Liver (tissue), 9 donors: ENCODE results near the gene ARF5. TPM values are rescaled to one million over a fixed set of nuclear protein-coding genes. Genes with fewer than 3 reads are reported as not detected.

ENCODE experiments used
- DNase-seq: peaks from one replicate; pipeline ENCODE4 v3.0.0-alpha.2; 2017; ENCODE audit warnings: low spot score
- H3K27ac ChIP-seq, 2 donors: one replicate each; pipeline ENCODE4 v1.7.0; 2013; ENCODE audit warnings: inconsistent platforms in 2 of 2, low read length in 2 of 2, control low read depth in 1 of 2, low read depth in 1 of 2, mild to moderate bottlenecking in 1 of 2
- H3K27me3 ChIP-seq, 4 donors: one replicate each; pipeline versions ENCODE4 v1.6.1 to v1.7.0; 2013; ENCODE audit warnings: low read length in 3 of 4, inconsistent platforms in 1 of 4, mild to moderate bottlenecking in 1 of 4, moderate library complexity in 1 of 4; ENCODE audit not compliant: control insufficient read depth in 4 of 4, insufficient read depth in 4 of 4
- H3K36me3 ChIP-seq, 4 donors: one replicate each; pipeline versions ENCODE4 v1.6.1 to v1.7.0; 2013; ENCODE audit warnings: low read length in 3 of 4, mild to moderate bottlenecking in 3 of 4, low read depth in 1 of 4, moderate library complexity in 1 of 4; ENCODE audit not compliant: control insufficient read depth in 4 of 4, insufficient read depth in 3 of 4
- H3K4me1 ChIP-seq, 4 donors: one replicate each; pipeline versions ENCODE4 v1.6.1 to v1.7.0; 2013; ENCODE audit warnings: low read length in 3 of 4, mild to moderate bottlenecking in 3 of 4, moderate library complexity in 1 of 4; ENCODE audit not compliant: control insufficient read depth in 4 of 4, insufficient read depth in 4 of 4
- H3K4me3 ChIP-seq, 3 donors: one replicate each; pipeline versions ENCODE4 v1.6.1 to v1.7.0; 2013; ENCODE audit warnings: low read length in 3 of 3, control low read depth in 1 of 3, low read depth in 1 of 3, mild to moderate bottlenecking in 1 of 3
- H3K9ac ChIP-seq, 2 donors: one replicate each; pipeline ENCODE4 v1.7.0; 2013; ENCODE audit warnings: low read length in 2 of 2, mild to moderate bottlenecking in 2 of 2, moderate library complexity in 2 of 2, control low read depth in 1 of 2, low read depth in 1 of 2
- H3K9me3 ChIP-seq, 4 donors: one replicate each; pipeline versions ENCODE4 v1.6.1 to v1.7.0; 2013; ENCODE audit warnings: low read length in 3 of 4; ENCODE audit not compliant: control insufficient read depth in 4 of 4
- EGR1 ChIP-seq, 2 donors: IDR thresholded peaks; 2 replicates each; pipeline ENCODE4 v1.6.1; 2016 to 2018; ENCODE audit warnings: antibody characterized with exemption in 2 of 2, low read depth in 2 of 2
- FOXA1 ChIP-seq: IDR thresholded peaks from 2 replicates; pipeline ENCODE4 v1.6.1; 2016; ENCODE audit warnings: antibody characterized with exemption
- FOXA2 ChIP-seq: IDR thresholded peaks from 2 replicates; pipeline ENCODE4 v1.6.1; 2016; ENCODE audit warnings: antibody characterized with exemption
- GABPA ChIP-seq, 2 donors: IDR thresholded peaks in 1 of 2; conservative IDR thresholded peaks in 1 of 2; 2 replicates each; pipeline ENCODE4 v1.6.1; 2016; ENCODE audit warnings: antibody characterized with exemption in 2 of 2, mild to moderate bottlenecking in 1 of 2, moderate library complexity in 1 of 2
- HNF4A ChIP-seq, 2 donors: conservative IDR thresholded peaks; 2 replicates each; pipeline ENCODE4 v1.6.1; 2016; ENCODE audit warnings: antibody characterized with exemption in 2 of 2, mild to moderate bottlenecking in 2 of 2
- HNF4G ChIP-seq: IDR thresholded peaks from 2 replicates; pipeline ENCODE4 v1.6.1; 2016; ENCODE audit warnings: antibody characterized with exemption
- JUND ChIP-seq, 2 donors: IDR thresholded peaks; 2 replicates each; pipeline ENCODE4 v1.6.1; 2016; ENCODE audit warnings: antibody characterized with exemption in 2 of 2
- NR2F2 ChIP-seq: IDR thresholded peaks from 2 replicates; pipeline ENCODE4 v1.6.1; 2016; ENCODE audit warnings: antibody characterized with exemption
- RAD21 ChIP-seq, 2 donors: IDR thresholded peaks; 2 replicates each; pipeline ENCODE4 v1.6.1; 2016; ENCODE audit warnings: antibody characterized with exemption in 2 of 2, mild to moderate bottlenecking in 2 of 2
- RXRA ChIP-seq, 2 donors: IDR thresholded peaks; 2 replicates each; pipeline ENCODE4 v1.6.1; 2017 to 2018; ENCODE audit warnings: antibody characterized with exemption in 2 of 2, mild to moderate bottlenecking in 1 of 2
- SP1 ChIP-seq: IDR thresholded peaks from 2 replicates; pipeline ENCODE4 v1.6.1; 2018; ENCODE audit warnings: antibody characterized with exemption, mild to moderate bottlenecking
- TAF1 ChIP-seq: conservative IDR thresholded peaks from 2 replicates; pipeline ENCODE4 v1.6.1; 2016; ENCODE audit warnings: antibody characterized with exemption, mild to moderate bottlenecking
- YY1 ChIP-seq: IDR thresholded peaks from 2 replicates; pipeline ENCODE4 v1.6.1; 2016; ENCODE audit warnings: antibody characterized with exemption, mild to moderate bottlenecking
- WGBS: extraction: QIAGEN DNeasy Blood & Tissue Kit; methylation state at CpG from one replicate; pipeline ENCODE4 v1.1.7; 2013; 5-methylcytosine and 5-hydroxymethylcytosine counted together
- polyA plus RNA-seq, 2 donors: library from polyadenylated mRNA; stranded (reverse) in 1 of 2; unstranded in 1 of 2; fragments of 200-250 nt in 1 of 2; fragments of >200 nt in 1 of 2; fragmentation: Nextera tagmentation in 1 of 2; extraction: Ambion mirVana in 1 of 2; gene quantifications; one replicate each; pipeline versions ENCODE4 v1.2.1 to v1.2.3, GENCODE V29; 2013 to 2015
- total RNA-seq, 2 donors: library from RNA; depleted of rRNA; stranded (reverse); fragments of >200 nt; gene quantifications; one replicate each; pipeline ENCODE4 v1.2.3, GENCODE V29; 2014
- TF ChIP-seq, protein P1 (sequence below): fragments of 150-350 bp; IDR thresholded peaks from 2 replicates; pipeline ENCODE4 v1.5.1; 2017; ENCODE audit warnings: improper control_type of control experiment, low read depth, low read length; ENCODE audit not compliant: missing input control
- TF ChIP-seq, protein P2 (sequence below): IDR thresholded peaks from 2 replicates; pipeline ENCODE4 v1.6.1; 2016; ENCODE audit warnings: antibody characterized with exemption
- TF ChIP-seq, protein P3 (sequence below): IDR thresholded peaks from 2 replicates; pipeline ENCODE4 v1.6.1; 2016; ENCODE audit warnings: antibody characterized with exemption
- TF ChIP-seq, protein P4 (sequence below): IDR thresholded peaks from 2 replicates; pipeline ENCODE4 v1.6.1; 2016; ENCODE audit warnings: antibody characterized with exemption
- TF ChIP-seq, protein P5 (sequence below): IDR thresholded peaks from 2 replicates; pipeline ENCODE4 v1.6.1; 2016; ENCODE audit warnings: antibody characterized with exemption, mild to moderate bottlenecking
- donor health status: healthy.
- donor health status: healthy.
- donor health status: healthy.
- donor health status: healthy.
- donor health status: healthy.

The ARF5 gene
- total and polyA plus RNA-seq, 4 donors, result 47.8 to 90.0 (median 55.4) TPM

DNA sequence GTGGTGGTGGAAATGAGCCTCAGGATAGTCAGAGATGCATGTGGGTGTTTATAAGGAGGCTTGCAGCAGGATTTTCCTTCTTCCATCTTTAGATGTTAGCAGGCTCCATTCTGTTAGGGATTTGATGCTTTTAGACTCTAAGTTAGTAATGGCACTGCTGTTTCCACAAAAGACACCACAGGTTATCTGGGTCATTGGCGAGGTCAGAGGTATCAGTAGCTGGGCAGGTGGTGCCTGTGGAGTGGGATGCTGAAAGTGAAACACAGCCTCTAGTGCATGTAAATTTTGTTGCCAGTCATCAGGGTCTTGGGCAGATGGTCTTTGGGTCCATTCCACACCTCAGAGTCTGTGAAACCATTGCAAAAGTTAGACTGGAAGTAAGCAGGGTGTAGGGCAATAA, 30.6 kb downstream of the ARF5 start:
- Histone ChIP-seq H3K9me3 (no peaks in the 10 kb centered on the region), H3K4me1 (peaks cover 0 to 5% (median 0%) of the 10 kb centered on the region in 4 donors), H3K4me3 (no peak overlapping the region), H3K27me3 (peaks cover 0 to 14% (median 3%) of the 10 kb centered on the region in 4 donors), H3K27ac (no peak overlapping the region), H3K9ac (no peak overlapping the region), H3K36me3 (no peaks in the 10 kb centered on the region)
- no peak for DNase-seq
- TF ChIP-seq, protein P1, sequence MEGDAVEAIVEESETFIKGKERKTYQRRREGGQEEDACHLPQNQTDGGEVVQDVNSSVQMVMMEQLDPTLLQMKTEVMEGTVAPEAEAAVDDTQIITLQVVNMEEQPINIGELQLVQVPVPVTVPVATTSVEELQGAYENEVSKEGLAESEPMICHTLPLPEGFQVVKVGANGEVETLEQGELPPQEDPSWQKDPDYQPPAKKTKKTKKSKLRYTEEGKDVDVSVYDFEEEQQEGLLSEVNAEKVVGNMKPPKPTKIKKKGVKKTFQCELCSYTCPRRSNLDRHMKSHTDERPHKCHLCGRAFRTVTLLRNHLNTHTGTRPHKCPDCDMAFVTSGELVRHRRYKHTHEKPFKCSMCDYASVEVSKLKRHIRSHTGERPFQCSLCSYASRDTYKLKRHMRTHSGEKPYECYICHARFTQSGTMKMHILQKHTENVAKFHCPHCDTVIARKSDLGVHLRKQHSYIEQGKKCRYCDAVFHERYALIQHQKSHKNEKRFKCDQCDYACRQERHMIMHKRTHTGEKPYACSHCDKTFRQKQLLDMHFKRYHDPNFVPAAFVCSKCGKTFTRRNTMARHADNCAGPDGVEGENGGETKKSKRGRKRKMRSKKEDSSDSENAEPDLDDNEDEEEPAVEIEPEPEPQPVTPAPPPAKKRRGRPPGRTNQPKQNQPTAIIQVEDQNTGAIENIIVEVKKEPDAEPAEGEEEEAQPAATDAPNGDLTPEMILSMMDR, result no peak
- TF ChIP-seq, protein P2, sequence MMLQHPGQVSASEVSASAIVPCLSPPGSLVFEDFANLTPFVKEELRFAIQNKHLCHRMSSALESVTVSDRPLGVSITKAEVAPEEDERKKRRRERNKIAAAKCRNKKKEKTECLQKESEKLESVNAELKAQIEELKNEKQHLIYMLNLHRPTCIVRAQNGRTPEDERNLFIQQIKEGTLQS, result no peak
- TF ChIP-seq HNF4A (conservative IDR thresholded peaks at IDR 0.05), result no peak
- no peak for TF ChIP-seq NR2F2
- no peak for TF ChIP-seq YY1
- TF ChIP-seq, protein P3, sequence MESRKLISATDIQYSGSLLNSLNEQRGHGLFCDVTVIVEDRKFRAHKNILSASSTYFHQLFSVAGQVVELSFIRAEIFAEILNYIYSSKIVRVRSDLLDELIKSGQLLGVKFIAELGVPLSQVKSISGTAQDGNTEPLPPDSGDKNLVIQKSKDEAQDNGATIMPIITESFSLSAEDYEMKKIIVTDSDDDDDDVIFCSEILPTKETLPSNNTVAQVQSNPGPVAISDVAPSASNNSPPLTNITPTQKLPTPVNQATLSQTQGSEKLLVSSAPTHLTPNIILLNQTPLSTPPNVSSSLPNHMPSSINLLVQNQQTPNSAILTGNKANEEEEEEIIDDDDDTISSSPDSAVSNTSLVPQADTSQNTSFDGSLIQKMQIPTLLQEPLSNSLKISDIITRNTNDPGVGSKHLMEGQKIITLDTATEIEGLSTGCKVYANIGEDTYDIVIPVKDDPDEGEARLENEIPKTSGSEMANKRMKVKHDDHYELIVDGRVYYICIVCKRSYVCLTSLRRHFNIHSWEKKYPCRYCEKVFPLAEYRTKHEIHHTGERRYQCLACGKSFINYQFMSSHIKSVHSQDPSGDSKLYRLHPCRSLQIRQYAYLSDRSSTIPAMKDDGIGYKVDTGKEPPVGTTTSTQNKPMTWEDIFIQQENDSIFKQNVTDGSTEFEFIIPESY, result no peak
- TF ChIP-seq SP1, result no peak
- no peak for TF ChIP-seq TAF1
- no peak for TF ChIP-seq RAD21 (IDR thresholded peaks at IDR 0.05)
- TF ChIP-seq FOXA1, result no peak
- TF ChIP-seq, protein P4, sequence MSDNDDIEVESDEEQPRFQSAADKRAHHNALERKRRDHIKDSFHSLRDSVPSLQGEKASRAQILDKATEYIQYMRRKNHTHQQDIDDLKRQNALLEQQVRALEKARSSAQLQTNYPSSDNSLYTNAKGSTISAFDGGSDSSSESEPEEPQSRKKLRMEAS, result no peak
- TF ChIP-seq FOXA2, result no peak
- no peak for TF ChIP-seq HNF4G
- TF ChIP-seq GABPA (IDR thresholded peaks at IDR 0.05 in 1 of 2, conservative IDR thresholded peaks at IDR 0.05 in 1 of 2), result no peak
- TF ChIP-seq EGR1 (IDR thresholded peaks at IDR 0.05; ENCODE audit: low read depth in 2 of 2), result no peak
- no peak for TF ChIP-seq RXRA (IDR thresholded peaks at IDR 0.05)
- no peak for TF ChIP-seq JUND (IDR thresholded peaks at IDR 0.05)
- TF ChIP-seq, protein P5, sequence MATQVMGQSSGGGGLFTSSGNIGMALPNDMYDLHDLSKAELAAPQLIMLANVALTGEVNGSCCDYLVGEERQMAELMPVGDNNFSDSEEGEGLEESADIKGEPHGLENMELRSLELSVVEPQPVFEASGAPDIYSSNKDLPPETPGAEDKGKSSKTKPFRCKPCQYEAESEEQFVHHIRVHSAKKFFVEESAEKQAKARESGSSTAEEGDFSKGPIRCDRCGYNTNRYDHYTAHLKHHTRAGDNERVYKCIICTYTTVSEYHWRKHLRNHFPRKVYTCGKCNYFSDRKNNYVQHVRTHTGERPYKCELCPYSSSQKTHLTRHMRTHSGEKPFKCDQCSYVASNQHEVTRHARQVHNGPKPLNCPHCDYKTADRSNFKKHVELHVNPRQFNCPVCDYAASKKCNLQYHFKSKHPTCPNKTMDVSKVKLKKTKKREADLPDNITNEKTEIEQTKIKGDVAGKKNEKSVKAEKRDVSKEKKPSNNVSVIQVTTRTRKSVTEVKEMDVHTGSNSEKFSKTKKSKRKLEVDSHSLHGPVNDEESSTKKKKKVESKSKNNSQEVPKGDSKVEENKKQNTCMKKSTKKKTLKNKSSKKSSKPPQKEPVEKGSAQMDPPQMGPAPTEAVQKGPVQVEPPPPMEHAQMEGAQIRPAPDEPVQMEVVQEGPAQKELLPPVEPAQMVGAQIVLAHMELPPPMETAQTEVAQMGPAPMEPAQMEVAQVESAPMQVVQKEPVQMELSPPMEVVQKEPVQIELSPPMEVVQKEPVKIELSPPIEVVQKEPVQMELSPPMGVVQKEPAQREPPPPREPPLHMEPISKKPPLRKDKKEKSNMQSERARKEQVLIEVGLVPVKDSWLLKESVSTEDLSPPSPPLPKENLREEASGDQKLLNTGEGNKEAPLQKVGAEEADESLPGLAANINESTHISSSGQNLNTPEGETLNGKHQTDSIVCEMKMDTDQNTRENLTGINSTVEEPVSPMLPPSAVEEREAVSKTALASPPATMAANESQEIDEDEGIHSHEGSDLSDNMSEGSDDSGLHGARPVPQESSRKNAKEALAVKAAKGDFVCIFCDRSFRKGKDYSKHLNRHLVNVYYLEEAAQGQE, result no peak
- 61% methylated on average over 1 of the region's 1 CpG for WGBS
